Upper lobe of left lung (tissue), 4 donors: ENCODE results near the gene GNB3.

ENCODE experiments used
- CTCF ChIP-seq, 6 experiments: fragments of 450-650 bp in 4 of 6; fragments of 200-600 bp in 2 of 6; sonication (generic) in 2 of 6; IDR thresholded peaks; one replicate each; pipeline ENCODE4 v1.5.1; 2016 to 2019; ENCODE audit warnings: antibody characterized with exemption in 6 of 6
- EP300 ChIP-seq, 4 donors: sonication (generic); formaldehyde crosslinking; IDR thresholded peaks; one replicate each; pipeline ENCODE4 v1.5.1; 2017; ENCODE audit warnings: antibody characterized with exemption in 4 of 4, control low read depth in 2 of 4

- TF ChIP-seq CTCF (IDR thresholded peaks at IDR 0.05) = no peak
- no peak for TF ChIP-seq EP300 (IDR thresholded peaks at IDR 0.05)
Observed at GRCh38 chr12:6826734-6827436, 13.8 kb upstream of the GNB3 start.
